GM12878 (cell line): ENCODE results near the gene IGLL5. TPM values are rescaled to one million over a fixed set of nuclear protein-coding genes. Genes with fewer than 3 reads are reported as not detected.

Experiments
- ATAC-seq: fragments of 200-7000 bp; cut with Tn5 transposase; 3 replicates; pipeline ENCODE4 v1.9.1; 2020; ENCODE audit warnings: mild to moderate bottlenecking, moderate library complexity
- BruUV-seq: library from RNA; stranded (reverse); fragments of 400-500 nt; replicated peaks from 2 replicates; lab custom pipeline; 2021; lab: Mats Ljungman, UMichigan
- CTCF ChIA-PET: fragments of 300-600 bp; sonication (Branson Sonifier 250); formaldehyde crosslinking; extraction: SDS; loops from one replicate; lab custom pipeline; 2021; ENCODE audit warnings: inconsistent platforms; lab: Yijun Ruan, JAX
- POLR2A ChIA-PET: fragments of 350-600 bp; formaldehyde crosslinking; extraction: SDS; loops from one replicate; lab custom pipeline; 2021; ENCODE audit warnings: inconsistent platforms; lab: Charles Lee
- RAD21 ChIA-PET: fragments of 300-600 bp; sonication (Branson Sonifier 250); formaldehyde crosslinking; loops from one replicate; lab custom pipeline; 2023; ENCODE audit warnings: antibody characterized with exemption; ENCODE audit not compliant: unreplicated experiment; lab: Charles Lee
- SMC1A ChIA-PET: fragments of 300-600 bp; sonication (Branson Sonifier 250); formaldehyde crosslinking; loops from one replicate; lab custom pipeline; 2023; ENCODE audit not compliant: unreplicated experiment, uncharacterized antibody; lab: Charles Lee
- DNase-seq: peaks from one replicate; pipeline ENCODE4 v3.0.0-alpha.2; 2011; ENCODE audit warnings: low read depth, low spot score
- FAIRE-seq: peaks from 3 replicates; lab custom pipeline; 2011; peaks lifted over from hg19 to GRCh38; lab: Jason Lieb, UNC
- H2AFZ ChIP-seq: 2 replicates; pipeline ENCODE4 v1.6.0; 2011; ENCODE audit warnings: low read depth, low read length, control low read depth; ENCODE audit not compliant: control insufficient read depth
- H3K27ac ChIP-seq: 2 replicates; pipeline ENCODE4 v1.5.1; 2011; ENCODE audit warnings: control low read depth; ENCODE audit not compliant: control insufficient read depth, insufficient read depth
- H3K27me3 ChIP-seq, 2 experiments: replicated peaks in 1 of 2; 2 replicates each; pipeline versions ENCODE4 v1.6.0 to v1.6.1; 2011; ENCODE audit warnings: low read length in 1 of 2; ENCODE audit not compliant: control insufficient read depth in 2 of 2, insufficient read depth in 2 of 2
- H3K36me3 ChIP-seq, 2 experiments: 2 replicates each; pipeline ENCODE4 v1.5.1; 2011; ENCODE audit warnings: low read length in 1 of 2; ENCODE audit not compliant: control insufficient read depth in 2 of 2, insufficient read depth in 2 of 2
- H3K4me1 ChIP-seq: 2 replicates; pipeline ENCODE4 v1.6.1; 2011; ENCODE audit warnings: mild to moderate bottlenecking, low read length, moderate library complexity, mixed read lengths; ENCODE audit not compliant: control insufficient read depth, insufficient read depth
- H3K4me2 ChIP-seq: 2 replicates; pipeline ENCODE4 v1.6.0; 2011; ENCODE audit warnings: control low read depth; ENCODE audit not compliant: control insufficient read depth, insufficient read depth
- H3K4me3 ChIP-seq: fragments of 200-600 bp; sonication (generic); 2 replicates; pipeline ENCODE4 v1.5.1; 2016
- H3K79me2 ChIP-seq: 2 replicates; pipeline ENCODE4 v1.6.0; 2011; ENCODE audit warnings: low read length; ENCODE audit not compliant: control insufficient read depth, insufficient read depth
- H3K9ac ChIP-seq: 2 replicates; pipeline ENCODE4 v1.8.0; 2011; ENCODE audit warnings: low read length, control low read depth, mixed read lengths; ENCODE audit not compliant: control insufficient read depth, insufficient read depth
- H3K9me3 ChIP-seq: replicated peaks from 3 replicates; pipeline ENCODE4 v1.5.1; 2011; ENCODE audit warnings: mild to moderate bottlenecking, low read length; ENCODE audit not compliant: control insufficient read depth, insufficient read depth
- H4K20me1 ChIP-seq: 2 replicates; pipeline ENCODE4 v1.6.0; 2011; ENCODE audit not compliant: control insufficient read depth, insufficient read depth
- BCLAF1 ChIP-seq: fragments of 450-650 bp; IDR thresholded peaks from 2 replicates; pipeline ENCODE4 v1.6.1; 2017; ENCODE audit warnings: antibody characterized with exemption, mild to moderate bottlenecking, moderate library complexity
- CEBPB ChIP-seq, 2 experiments: fragments of 150-350 bp in 1 of 2; IDR thresholded peaks; 2 replicates each; pipeline ENCODE4 v1.6.1; 2012 to 2014; ENCODE audit warnings: low read depth in 2 of 2, low read length in 2 of 2, borderline replicate concordance in 1 of 2, inconsistent platforms in 1 of 2
- EGR1 ChIP-seq, 2 experiments: IDR thresholded peaks; 1 replicate in 1 of 2; 2 replicates in 1 of 2; pipeline ENCODE4 v1.6.1; 2011 to 2012; ENCODE audit warnings: low read depth in 2 of 2, low read length in 2 of 2, borderline replicate concordance in 1 of 2, mild to moderate bottlenecking in 1 of 2, moderate library complexity in 1 of 2
- HDAC6 ChIP-seq: fragments of 200-600 bp; sonication (generic); IDR thresholded peaks from one replicate; pipeline ENCODE4 v1.8.0; 2017; ENCODE audit warnings: antibody characterized with exemption; ENCODE audit not compliant: unreplicated experiment
- HSF1 ChIP-seq: fragments of 150-350 bp; IDR thresholded peaks from 2 replicates; pipeline ENCODE4 v1.6.1; 2014; ENCODE audit warnings: mild to moderate bottlenecking, low read depth, low read length
- MEF2B ChIP-seq: fragments of 450-650 bp; IDR thresholded peaks from 2 replicates; pipeline ENCODE4 v1.6.1; 2018; ENCODE audit warnings: mild to moderate bottlenecking, moderate library complexity; ENCODE audit not compliant: partially characterized antibody, poor library complexity, severe bottlenecking
- MXI1 ChIP-seq: fragments of 150-350 bp; IDR thresholded peaks from 2 replicates; pipeline ENCODE4 v1.6.1; 2011; ENCODE audit warnings: low read depth, mild to moderate bottlenecking, inconsistent platforms, low read length, improper control_type of control experiment
- NR2F1 ChIP-seq: fragments of 450-650 bp; conservative IDR thresholded peaks from 2 replicates; pipeline ENCODE4 v1.6.1; 2017; ENCODE audit warnings: mild to moderate bottlenecking
- PBX3 ChIP-seq: IDR thresholded peaks from 2 replicates; pipeline ENCODE4 v1.6.1; 2011; ENCODE audit warnings: mild to moderate bottlenecking, low read depth, low read length, moderate library complexity; ENCODE audit not compliant: insufficient replicate concordance
- TCF3 ChIP-seq: IDR thresholded peaks from 2 replicates; pipeline ENCODE4 v1.6.1; 2012; ENCODE audit warnings: low read depth, mild to moderate bottlenecking, low read length, borderline replicate concordance; ENCODE audit not compliant: insufficient read depth
- YBX1 ChIP-seq: fragments of 450-650 bp; IDR thresholded peaks from 2 replicates; pipeline ENCODE4 v1.6.1; 2016; ENCODE audit warnings: antibody characterized with exemption
- ZNF622 ChIP-seq: fragments of 450-650 bp; IDR thresholded peaks from 2 replicates; pipeline ENCODE4 v1.6.1; 2017; ENCODE audit warnings: mild to moderate bottlenecking, inconsistent platforms
- ZSCAN29 ChIP-seq: fragments of 450-650 bp; IDR thresholded peaks from 2 replicates; pipeline ENCODE4 v1.6.1; 2017; ENCODE audit warnings: mild to moderate bottlenecking, moderate library complexity
- WGBS: methylation state at CpG from one replicate; pipeline ENCODE4 v1.1.6; 2016; ENCODE audit warnings: low lambda C conversion rate; ENCODE audit not compliant: insufficient replicate concordance, insufficient coverage; ENCODE audit errors: missing lambda C conversion rate; 5-methylcytosine and 5-hydroxymethylcytosine counted together
- in situ Hi-C: fragments of 300-500 bp; cut with MboI; formaldehyde crosslinking; loops from 9 replicates; pipeline ENCODE4 v1.14.3; 2018; ENCODE audit warnings: mixed read lengths
- intact Hi-C: fragments of 100-400 bp; cut with micrococcal nuclease; formaldehyde crosslinking; loops from one replicate; pipeline ENCODE4 v1.14.2; 2022; ENCODE audit not compliant: unreplicated experiment
- polyA plus RNA-seq, 11 experiments: library from polyadenylated mRNA; depleted of rRNA in 4 of 11; unstranded in 6 of 11; stranded (reverse) in 5 of 11; fragments of >200 nt; fragmentation: Nextera tagmentation in 4 of 11; fragmentation: Illumina TruSeq in 1 of 11; extraction: Ambion mirVana in 4 of 11; extraction: Trizol in 1 of 11; gene quantifications; 1 replicate in 1 of 11; 2 replicates in 10 of 11; pipeline versions ENCODE4 v1.2.1 to v1.2.3, GENCODE V29; 2011 to 2016; ENCODE audit warnings: inconsistent platforms in 2 of 11, missing spikeins in 2 of 11, low read depth in 1 of 11
- total RNA-seq, 4 experiments: library from RNA; depleted of rRNA in 3 of 4; stranded (reverse); fragments of >200 nt in 3 of 4; fragmentation: Illumina TruSeq in 1 of 4; extraction: Trizol in 1 of 4; gene quantifications; 2 replicates each; pipeline versions ENCODE4 v1.2.1 to v1.2.3, GENCODE V29; 2013 to 2021

The IGLL5 gene
- total and polyA plus RNA-seq, 10 of the 15 experiments (the other 5 are each of a cell fraction or from before 2014, with no cell fraction given): not detected

- Histone ChIP-seq H3K36me3 (no peaks in the 10 kb centered on the region; a peak in 1 of 4 replicates), H3K27ac (peak overlapping the region; percentile 92), H3K4me3 (no peak overlapping the region), H3K27me3 (no peaks in the 10 kb centered on the region), H3K4me2 (no peak overlapping the region; the same call in 1 of the 2 replicates), H3K4me1 (peaks cover 92% of the 10 kb centered on the region), H3K9ac (peak overlapping the region; percentile 59), H3K79me2 (peaks cover 10% of the 10 kb centered on the region), H2AFZ (no peak overlapping the region), H3K9me3 (no peaks in the 10 kb centered on the region; the same call in 2 of the 3 replicates), H4K20me1 (no peaks in the 10 kb centered on the region)
- peak; percentile 3; the same call in 1 of the 3 replicates for ATAC-seq
- RAD21 ChIA-PET: interaction anchor here (1.1 to 16.2 kb wide), 13 partner anchors 9 to 910 kb away, joined by 3 to 255 read pairs (median 22); no protein-coding TSS in a partner anchor
- no peak for FAIRE-seq
- SMC1A ChIA-PET: interaction anchor here (0.7 to 15.9 kb wide), 15 partner anchors 9 to 910 kb away, joined by 3 to 154 read pairs (median 8); no protein-coding TSS in a partner anchor
- CTCF ChIA-PET: interaction anchor here (0.5 to 21.7 kb wide), 11 partner anchors 10 to 841 kb away, joined by 3 to 551 read pairs (median 38); no protein-coding TSS in a partner anchor
- 68% methylated on average over 6 of the region's 6 CpGs for WGBS
- POLR2A ChIA-PET: interaction anchor here (0.5 to 5.1 kb wide), 11 partner anchors 9 to 946 kb away, joined by 3 to 36 read pairs (median 9); no protein-coding TSS in a partner anchor
- no peak for DNase-seq
- in situ Hi-C loops (loop anchor here (5.0 kb wide), 3 partner anchors 39 to 599 kb away; no protein-coding TSS in a partner anchor), intact Hi-C loops (loop anchor here (5.0 kb wide), 1 partner anchor 829 kb away; no protein-coding TSS in a partner anchor)
- BruUV-seq: no TSS peak
- no peak for TF ChIP-seq YBX1
- TF ChIP-seq ZSCAN29: no peak
- TF ChIP-seq ZNF622: no peak
- no peak for TF ChIP-seq PBX3
- TF ChIP-seq HDAC6: no peak
- no peak for TF ChIP-seq CEBPB (IDR thresholded peaks at IDR 0.05; ENCODE audit: borderline replicate concordance in 1 of 2, low read depth in 2 of 2, low read length in 2 of 2)
- TF ChIP-seq MXI1: no peak
- no peak for TF ChIP-seq TCF3
- no peak for TF ChIP-seq MEF2B
- no peak for TF ChIP-seq HSF1
- TF ChIP-seq NR2F1: 0 out of 2 replicates have a peak, but pooled peaks have one; percentile 53
- peak in 1 of 2 experiments; percentile 34; a peak in 1 of 3 replicates for TF ChIP-seq EGR1 (IDR thresholded peaks at IDR 0.05; ENCODE audit: borderline replicate concordance in 1 of 2, low read depth in 2 of 2, low read length in 2 of 2)
- TF ChIP-seq BCLAF1: no peak
These were observed 53.5 kb downstream of the IGLL5 start for GRCh38 chr22:22940961-22941605.
